A549 (cell line): Measurements from ENCODE around the gene AK1.

Experiments
- MAFK ChIP-seq: fragments of 450-650 bp; IDR thresholded peaks from 2 replicates; pipeline ENCODE4 v1.6.1; 2014; ENCODE audit not compliant: partially characterized antibody
- MAZ ChIP-seq: fragments of 150-350 bp; IDR thresholded peaks from 2 replicates; pipeline ENCODE4 v1.6.1; 2014; ENCODE audit warnings: antibody characterized with exemption, low read depth, low read length, borderline replicate concordance
- RFX5 ChIP-seq: fragments of 450-650 bp; IDR thresholded peaks from 2 replicates; pipeline ENCODE4 v1.7.1; 2014; ENCODE audit warnings: antibody characterized with exemption, mild to moderate bottlenecking, moderate library complexity

DNA sequence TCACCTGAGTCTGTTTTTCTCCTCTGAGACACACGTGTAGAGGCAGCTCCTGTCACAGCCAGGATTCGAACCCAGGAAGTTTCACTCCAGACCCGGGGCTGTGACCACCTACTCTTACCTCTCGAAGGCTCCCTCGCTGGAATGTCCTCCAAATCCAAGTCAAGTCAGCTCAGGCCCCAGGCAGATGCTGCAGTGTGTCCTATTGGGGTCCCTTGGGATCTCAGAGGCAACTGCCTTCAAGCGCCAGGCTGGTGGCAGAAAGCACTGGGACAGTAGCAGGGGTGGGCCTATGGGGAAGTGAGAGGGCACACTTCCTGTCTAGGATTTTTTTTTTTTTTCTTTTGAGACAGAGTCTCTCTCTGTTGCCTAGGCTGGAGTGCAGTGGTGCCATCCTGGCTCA lies 40.1 kb upstream of the AK1 start:
- TF ChIP-seq RFX5, result no peak
- no peak for TF ChIP-seq MAZ
- no peak for TF ChIP-seq MAFK
